Endothelial cell of umbilical vein (primary cell): ENCODE data around the gene KYAT1. TPM values are rescaled to one million over a fixed set of nuclear protein-coding genes. Genes with fewer than 3 reads are reported as not detected.

Source experiments
- BruUV-seq: library from RNA; stranded (reverse); fragments of 400-500 nt; replicated peaks from 2 replicates; lab custom pipeline; 2021; lab: Mats Ljungman, UMichigan
- CTCF ChIA-PET: fragments of 300-600, 350-600 bp; sonication (Branson Sonifier 250); formaldehyde crosslinking; loops from one replicate; lab custom pipeline; 2021; ENCODE audit warnings: antibody characterized with exemption, inconsistent platforms; lab: Charles Lee
- POLR2A ChIA-PET: fragments of 300-600, 350-600 bp; sonication (Branson Sonifier 250); formaldehyde crosslinking; loops from one replicate; lab custom pipeline; 2021; ENCODE audit warnings: antibody characterized with exemption, inconsistent platforms; lab: Charles Lee
- DNase-seq: peaks from one replicate; pipeline ENCODE4 v3.0.0-alpha.2; 2011; ENCODE audit warnings: low read depth, low spot score
- FAIRE-seq: peaks from 2 replicates; lab custom pipeline; 2011; peaks lifted over from hg19 to GRCh38; lab: Jason Lieb, UNC
- H2AFZ ChIP-seq: 2 replicates; pipeline ENCODE4 v1.6.0; 2012; ENCODE audit warnings: low read depth, low read length, control low read depth, inconsistent platforms
- H3K27ac ChIP-seq: 2 replicates; pipeline ENCODE4 v1.5.1; 2011; ENCODE audit warnings: low read depth, mild to moderate bottlenecking, control low read depth, low read length, moderate library complexity; ENCODE audit not compliant: insufficient read depth
- H3K27me3 ChIP-seq, 2 experiments: 2 replicates each; pipeline versions ENCODE4 v1.6.0 to v1.6.1; 2011; ENCODE audit warnings: low read length in 2 of 2, mixed read lengths in 1 of 2; ENCODE audit not compliant: control insufficient read depth in 2 of 2, insufficient read depth in 2 of 2
- H3K36me3 ChIP-seq, 2 experiments: 2 replicates in 1 of 2; 3 replicates in 1 of 2; pipeline ENCODE4 v1.5.1; 2011; ENCODE audit warnings: low read length in 2 of 2, mild to moderate bottlenecking in 1 of 2, moderate library complexity in 1 of 2; ENCODE audit not compliant: control insufficient read depth in 2 of 2, insufficient read depth in 2 of 2; ENCODE audit errors: extremely low read depth in 1 of 2
- H3K4me1 ChIP-seq: 3 replicates; pipeline ENCODE4 v1.5.1; 2011; ENCODE audit warnings: mild to moderate bottlenecking, low read length; ENCODE audit not compliant: control insufficient read depth, insufficient read depth; ENCODE audit errors: extremely low read depth
- H3K4me2 ChIP-seq: 2 replicates; pipeline ENCODE4 v1.6.1; 2011; ENCODE audit warnings: low read length, control low read depth, mixed read lengths; ENCODE audit not compliant: insufficient read depth
- H3K4me3 ChIP-seq, 3 experiments: fragments of 200-600 bp in 1 of 3; sonication (generic), shearing (Covaris generic) in 1 of 3; replicated peaks in 1 of 3; 2 replicates each; pipeline ENCODE4 v1.5.1; 2011 to 2016; ENCODE audit warnings: control low read depth in 3 of 3, low read length in 3 of 3, mild to moderate bottlenecking in 2 of 3, inconsistent platforms in 1 of 3, low read depth in 1 of 3, moderate library complexity in 1 of 3; ENCODE audit not compliant: insufficient read depth in 1 of 3
- H3K79me2 ChIP-seq: 2 replicates; pipeline ENCODE4 v1.6.0; 2012; ENCODE audit warnings: low read length, inconsistent platforms; ENCODE audit not compliant: control insufficient read depth, insufficient read depth
- H3K9ac ChIP-seq: replicated peaks from 2 replicates; pipeline ENCODE3; 2011; ENCODE audit warnings: low read length, control low read depth; ENCODE audit not compliant: insufficient read depth; ENCODE audit errors: extremely low read depth
- H3K9me1 ChIP-seq: replicated peaks from 3 replicates; pipeline ENCODE4 v1.6.0; 2011; ENCODE audit warnings: mild to moderate bottlenecking, low read length; ENCODE audit not compliant: control insufficient read depth, insufficient read depth; ENCODE audit errors: extremely low read depth
- H3K9me3 ChIP-seq: replicated peaks from 2 replicates; pipeline ENCODE4 v1.5.1; 2012; ENCODE audit warnings: low read length, inconsistent platforms; ENCODE audit not compliant: control insufficient read depth, insufficient read depth
- H4K20me1 ChIP-seq: replicated peaks from 2 replicates; pipeline ENCODE3; 2011; ENCODE audit warnings: mild to moderate bottlenecking, low read length; ENCODE audit not compliant: control insufficient read depth, insufficient read depth; ENCODE audit errors: extremely low read depth
- CTCF ChIP-seq, 2 donors: IDR thresholded peaks; 1 replicate in 1 of 2; 2 replicates in 1 of 2; pipeline ENCODE4 v1.5.1; 2011; ENCODE audit warnings: low read length in 2 of 2, mild to moderate bottlenecking in 2 of 2, moderate library complexity in 2 of 2, control low read depth in 1 of 2, inconsistent platforms in 1 of 2, low read depth in 1 of 2; ENCODE audit not compliant: insufficient read depth in 1 of 2; ENCODE audit errors: extremely low read depth in 1 of 2
- EZH2 ChIP-seq: IDR thresholded peaks from 2 replicates; pipeline ENCODE4 v1.6.1; 2012; ENCODE audit warnings: borderline replicate concordance, low read depth, mild to moderate bottlenecking, moderate library complexity, low read length, inconsistent platforms; ENCODE audit not compliant: severe bottlenecking
- FOS ChIP-seq: IDR thresholded peaks from 2 replicates; pipeline ENCODE4 v1.6.1; 2011; ENCODE audit warnings: mild to moderate bottlenecking, low read length, moderate library complexity, borderline replicate concordance; ENCODE audit not compliant: insufficient read depth
- GATA2 ChIP-seq: IDR thresholded peaks from 2 replicates; pipeline ENCODE4 v1.7.0; 2011; ENCODE audit warnings: low read depth, mild to moderate bottlenecking, moderate library complexity, mixed read lengths, low read length; ENCODE audit not compliant: insufficient read length, insufficient read depth
- JUN ChIP-seq: IDR thresholded peaks from 2 replicates; pipeline ENCODE4 v1.6.1; 2011; ENCODE audit warnings: borderline replicate concordance, low read depth; ENCODE audit not compliant: insufficient read length, insufficient read depth
- MAX ChIP-seq: IDR thresholded peaks from 2 replicates; pipeline ENCODE4 v1.6.1; 2011; ENCODE audit not compliant: insufficient read depth, insufficient read length
- MYC ChIP-seq: IDR thresholded peaks from one replicate; pipeline ENCODE4 v1.6.1; 2011; ENCODE audit warnings: mild to moderate bottlenecking, low read depth, low read length
- POLR2A ChIP-seq: IDR thresholded peaks from 2 replicates; pipeline ENCODE4 v1.6.1; 2012; ENCODE audit warnings: low read depth, mild to moderate bottlenecking, control low read depth, low read length
- POLR2AphosphoS5 ChIP-seq: IDR thresholded peaks from 2 replicates; pipeline ENCODE4 v1.6.1; 2012; ENCODE audit warnings: low read depth, mild to moderate bottlenecking, control low read depth, low read length, moderate library complexity; ENCODE audit not compliant: insufficient read depth
- dilution Hi-C: fragments of 300-500 bp; cut with MboI; formaldehyde crosslinking; loops from one replicate; pipeline ENCODE4 v1.15.0; 2019; ENCODE audit warnings: low sequenced_read_pairs; ENCODE audit not compliant: extremely low pct_ligation_motif_present
- intact Hi-C: fragments of 100-400 bp; cut with micrococcal nuclease; formaldehyde crosslinking; loops from one replicate; pipeline ENCODE4 v1.10.0; 2022
- polyA plus RNA-seq, 4 experiments: library from polyadenylated mRNA; depleted of rRNA in 3 of 4; stranded (reverse) in 3 of 4; unstranded in 1 of 4; fragments of >200 nt; gene quantifications; 2 replicates each; pipeline versions ENCODE4 v1.2.1 to v1.2.3, GENCODE V29; 2011 to 2012; ENCODE audit warnings: missing spikeins in 1 of 4
- total RNA-seq: library from RNA; stranded (reverse); gene quantifications from 2 replicates; pipeline ENCODE4 v1.2.3, GENCODE V29; 2021

Gene KYAT1
- total and polyA plus RNA-seq, 2 donors (not counting 3 experiments of a cell fraction or from before 2014, with no cell fraction given), result 7.2 to 9.6 TPM

GRCh38 chr9:128894764-128895163 lies 13.0 kb upstream of the KYAT1 start:
- Histone ChIP-seq H3K27ac (no peak overlapping the region), H3K4me1 (peaks cover 19% of the 10 kb centered on the region), H3K36me3 (peaks cover 16 to 31% of the 10 kb centered on the region in 2 experiments), H3K9me1 (no peaks in the 10 kb centered on the region), H3K9me3 (no peaks in the 10 kb centered on the region), H3K27me3 (no peaks in the 10 kb centered on the region), H4K20me1 (no peaks in the 10 kb centered on the region), H3K9ac (no peak overlapping the region), H3K4me3 (no peak overlapping the region), H3K79me2 (peaks cover 88% of the 10 kb centered on the region), H2AFZ (no peak overlapping the region), H3K4me2 (no peak overlapping the region)
- TF ChIP-seq JUN, result no peak
- TF ChIP-seq EZH2, result no peak
- no peak for TF ChIP-seq MYC
- TF ChIP-seq FOS, result no peak
- TF ChIP-seq MAX, result no peak
- no peak for TF ChIP-seq CTCF (IDR thresholded peaks at IDR 0.05; ENCODE audit: extremely low read depth in 1 of 2, insufficient read depth in 1 of 2, low read depth in 1 of 2, low read length in 2 of 2)
- TF ChIP-seq GATA2, result no peak
- no peak for TF ChIP-seq POLR2A
- no peak for TF ChIP-seq POLR2AphosphoS5
- FAIRE-seq (no peak), DNase-seq (no peak)
- intact Hi-C loops, result no loop called here
- dilution Hi-C loops, result no loop called here
- CTCF ChIA-PET, result no interaction called here
- POLR2A ChIA-PET, result no interaction called here
- no TSS peak for BruUV-seq
